IPS-NIHi7 (cell line): ENCODE results near the gene LCN10.

ENCODE experiments used
- DNase-seq: peaks from one replicate; pipeline ENCODE4 v3.0.0; 2012; ENCODE audit warnings: mixed read lengths; ENCODE audit errors: extremely low spot score

Gene LCN10

GRCh38 chr9:136700959-136701667 is 41.6 kb downstream of the LCN10 start:
- DNase-seq: no peak

- DNase-seq: no peak
Measured at GRCh38 chr9:136700304-136700703, 42.4 kb downstream of the LCN10 start.

- DNase-seq: no peak
Measured at GRCh38 chr9:136698635-136699246, 44.0 kb downstream of the LCN10 start.

GRCh38 chr9:136697821-136698526 is 44.8 kb downstream of the LCN10 start:
- no peak for DNase-seq

GRCh38 chr9:136697146-136697820 is 45.5 kb downstream of the LCN10 start:
- DNase-seq: no peak

- DNase-seq: no peak
Measured at GRCh38 chr9:136696502-136696901, 46.2 kb downstream of the LCN10 start.

GRCh38 chr9:136695955-136696354 is 46.8 kb downstream of the LCN10 start:
- no peak for DNase-seq

GRCh38 chr9:136695435-136695895 is 47.3 kb downstream of the LCN10 start:
- DNase-seq: no peak

- DNase-seq: no peak
Measured at GRCh38 chr9:136694872-136695247, 47.9 kb downstream of the LCN10 start.

GRCh38 chr9:136694163-136694871 is 48.4 kb downstream of the LCN10 start:
- DNase-seq: peak; percentile 95

GRCh38 chr9:136693490-136694162 is 49.1 kb downstream of the LCN10 start:
- DNase-seq: peak; percentile 49

GRCh38 chr9:136693135-136693489 is 49.6 kb downstream of the LCN10 start:
- DNase-seq: no peak

GRCh38 chr9:136692185-136693134 is 50.3 kb downstream of the LCN10 start:
- DNase-seq: no peak

- no peak for DNase-seq
Measured at GRCh38 chr9:136691316-136692184, 51.2 kb downstream of the LCN10 start.

GRCh38 chr9:136690806-136691261 is 51.9 kb downstream of the LCN10 start:
- no peak for DNase-seq

GRCh38 chr9:136690104-136690805 is 52.5 kb downstream of the LCN10 start:
- no peak for DNase-seq

GRCh38 chr9:136689108-136689460 is 53.7 kb downstream of the LCN10 start:
- DNase-seq: no peak
